ENCODE measurements around the gene KCNA10.

KCNA10 gene

GRCh38 chr1:110484801-110485200 is 34.2 kb downstream of the KCNA10 start:
- Histone ChIP-seq H3K9ac (ENCODE audit: insufficient read length, low read depth) (no peak overlapping the region), H3K9me3 (ENCODE audit: insufficient read depth, low read length) (no peaks in the 10 kb centered on the region), H3K27me3 (ENCODE audit: insufficient read depth, insufficient read length) (no peaks in the 10 kb centered on the region), H3K4me3 (ENCODE audit: insufficient read length, low read depth) (no peak overlapping the region), H3K36me3 (ENCODE audit: insufficient read depth, insufficient read length, low read length) (no peaks in the 10 kb centered on the region), H3K4me1 (ENCODE audit: insufficient read depth, insufficient read length) (peaks cover 7% of the 10 kb centered on the region)
- TF ChIP-seq YY1 (IDR thresholded peaks at IDR 0.05; ENCODE audit: insufficient read depth, insufficient read length) (no peak), ZNF274 (IDR thresholded peaks at IDR 0.05; ENCODE audit: low read depth, low read length) (no peak), SUZ12 (IDR thresholded peaks at IDR 0.05; ENCODE audit: extremely low read depth, insufficient read depth, insufficient read length) (no peak)
- no peak for DNase-seq (ENCODE audit: low read depth, low spot score)

GRCh38 chr1:110483308-110483685 is 35.7 kb downstream of the KCNA10 start:
- Histone ChIP-seq H3K36me3 (ENCODE audit: insufficient read depth, insufficient read length, low read length) (no peaks in the 10 kb centered on the region), H3K27me3 (ENCODE audit: insufficient read depth, insufficient read length) (no peaks in the 10 kb centered on the region)
- no peak for DNase-seq (ENCODE audit: low read depth, low spot score)

GRCh38 chr1:110482662-110483307 is 36.2 kb downstream of the KCNA10 start:
- Histone ChIP-seq H3K27me3 (ENCODE audit: insufficient read depth, insufficient read length) (no peaks in the 10 kb centered on the region), H3K4me1 (ENCODE audit: insufficient read depth, insufficient read length) (peaks cover 9% of the 10 kb centered on the region), H3K9me3 (ENCODE audit: insufficient read depth, low read length) (no peaks in the 10 kb centered on the region), H3K9ac (ENCODE audit: insufficient read length, low read depth) (no peak overlapping the region), H3K36me3 (ENCODE audit: insufficient read depth, insufficient read length, low read length) (no peaks in the 10 kb centered on the region), H3K4me3 (ENCODE audit: insufficient read length, low read depth) (no peak overlapping the region)
- TF ChIP-seq ZNF274 (IDR thresholded peaks at IDR 0.05; ENCODE audit: low read depth, low read length) (no peak), YY1 (IDR thresholded peaks at IDR 0.05; ENCODE audit: insufficient read depth, insufficient read length) (no peak), SUZ12 (IDR thresholded peaks at IDR 0.05; ENCODE audit: extremely low read depth, insufficient read depth, insufficient read length) (no peak)
- no peak for DNase-seq (ENCODE audit: low read depth, low spot score)

More at GRCh38 chr1:110483308-110483685, 35.7 kb downstream of the KCNA10 start:
- H3K9me3 ChIP-seq (ENCODE audit: insufficient read depth, low read length): no peaks in the 10 kb centered on the region
- TF ChIP-seq YY1 (IDR thresholded peaks at IDR 0.05; ENCODE audit: insufficient read depth, insufficient read length): no peak
- TF ChIP-seq ZNF274 (IDR thresholded peaks at IDR 0.05; ENCODE audit: low read depth, low read length): no peak
- no peak for TF ChIP-seq SUZ12 (IDR thresholded peaks at IDR 0.05; ENCODE audit: extremely low read depth, insufficient read depth, insufficient read length)
- peaks cover 9% of the 10 kb centered on the region for H3K4me1 ChIP-seq (ENCODE audit: insufficient read depth, insufficient read length)
- no peak overlapping the region for H3K4me3 ChIP-seq (ENCODE audit: insufficient read length, low read depth)
- no peak overlapping the region for H3K9ac ChIP-seq (ENCODE audit: insufficient read length, low read depth)

DNA sequence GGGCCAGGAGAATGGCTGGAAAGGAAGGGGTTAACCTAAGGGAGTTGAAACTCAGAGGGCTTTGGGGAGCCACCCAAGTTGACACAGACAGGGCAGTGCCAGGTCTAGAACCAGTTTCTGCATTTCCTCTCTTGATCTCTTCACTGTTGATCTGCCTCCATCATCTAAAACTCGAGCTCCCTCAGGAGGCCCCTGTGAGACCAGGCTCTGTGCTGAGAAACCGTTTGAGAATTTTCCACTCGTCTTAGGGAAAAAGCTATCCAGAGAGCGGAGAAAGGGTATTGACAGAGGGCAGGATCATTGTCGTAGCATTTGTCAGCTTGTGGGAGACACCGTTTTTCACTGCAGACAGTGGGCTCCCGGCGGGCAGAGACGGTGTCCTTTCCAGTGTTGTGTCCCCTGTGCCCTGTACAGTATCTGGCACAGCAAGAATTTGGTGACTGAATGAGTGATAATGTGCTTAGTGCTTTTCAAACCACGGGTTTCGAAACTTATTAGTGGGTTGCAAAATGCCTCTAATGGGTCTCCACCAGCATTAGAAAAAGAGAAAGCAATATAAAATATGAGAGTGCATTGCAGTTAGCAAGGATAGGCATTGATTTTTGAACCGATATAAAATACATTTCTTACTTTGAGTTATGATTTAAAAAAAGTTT is 36.9 kb downstream of the KCNA10 start:
- DNase-seq (ENCODE audit: low read depth, low spot score): no peak
- Histone ChIP-seq H3K4me3 (ENCODE audit: insufficient read length, low read depth) (no peak overlapping the region), H3K36me3 (ENCODE audit: insufficient read depth, insufficient read length, low read length) (no peaks in the 10 kb centered on the region), H3K9me3 (ENCODE audit: insufficient read depth, low read length) (no peaks in the 10 kb centered on the region), H3K4me1 (ENCODE audit: insufficient read depth, insufficient read length) (peaks cover 13% of the 10 kb centered on the region), H3K9ac (ENCODE audit: insufficient read length, low read depth) (no peak overlapping the region), H3K27me3 (ENCODE audit: insufficient read depth, insufficient read length) (no peaks in the 10 kb centered on the region)
- no peak for TF ChIP-seq ZNF274 (IDR thresholded peaks at IDR 0.05; ENCODE audit: low read depth, low read length)
- TF ChIP-seq YY1 (IDR thresholded peaks at IDR 0.05; ENCODE audit: insufficient read depth, insufficient read length): no peak
- TF ChIP-seq SUZ12 (IDR thresholded peaks at IDR 0.05; ENCODE audit: extremely low read depth, insufficient read depth, insufficient read length): no peak

GRCh38 chr1:110480356-110481096 is 38.4 kb downstream of the KCNA10 start:
- DNase-seq (ENCODE audit: low read depth, low spot score): no peak
- H3K27me3 ChIP-seq (ENCODE audit: insufficient read depth, insufficient read length): no peaks in the 10 kb centered on the region
- H3K4me1 ChIP-seq (ENCODE audit: insufficient read depth, insufficient read length): peaks cover 13% of the 10 kb centered on the region
- H3K9ac ChIP-seq (ENCODE audit: insufficient read length, low read depth): no peak overlapping the region
- no peaks in the 10 kb centered on the region for H3K9me3 ChIP-seq (ENCODE audit: insufficient read depth, low read length)
- H3K36me3 ChIP-seq (ENCODE audit: insufficient read depth, insufficient read length, low read length): no peaks in the 10 kb centered on the region
- H3K4me3 ChIP-seq (ENCODE audit: insufficient read length, low read depth): no peak overlapping the region
- TF ChIP-seq ZNF274 (IDR thresholded peaks at IDR 0.05; ENCODE audit: low read depth, low read length): no peak
- TF ChIP-seq YY1 (IDR thresholded peaks at IDR 0.05; ENCODE audit: insufficient read depth, insufficient read length): no peak
- TF ChIP-seq SUZ12 (IDR thresholded peaks at IDR 0.05; ENCODE audit: extremely low read depth, insufficient read depth, insufficient read length): no peak

- no peak overlapping the region for H3K4me3 ChIP-seq (ENCODE audit: insufficient read length, low read depth)
- peaks cover 13% of the 10 kb centered on the region for H3K4me1 ChIP-seq (ENCODE audit: insufficient read depth, insufficient read length)
- H3K27me3 ChIP-seq (ENCODE audit: insufficient read depth, insufficient read length): no peaks in the 10 kb centered on the region
- no peak overlapping the region for H3K9ac ChIP-seq (ENCODE audit: insufficient read length, low read depth)
- no peak for DNase-seq (ENCODE audit: low read depth, low spot score)
- no peaks in the 10 kb centered on the region for H3K9me3 ChIP-seq (ENCODE audit: insufficient read depth, low read length)
- no peaks in the 10 kb centered on the region for H3K36me3 ChIP-seq (ENCODE audit: insufficient read depth, insufficient read length, low read length)
- TF ChIP-seq SUZ12 (IDR thresholded peaks at IDR 0.05; ENCODE audit: extremely low read depth, insufficient read depth, insufficient read length): no peak
Measured at GRCh38 chr1:110478886-110479285, 40.1 kb downstream of the KCNA10 start.

GRCh38 chr1:110477967-110478640 is 40.9 kb downstream of the KCNA10 start:
- no peak for DNase-seq (ENCODE audit: low read depth, low spot score)
- no peaks in the 10 kb centered on the region for H3K9me3 ChIP-seq (ENCODE audit: insufficient read depth, low read length)
- peaks cover 12% of the 10 kb centered on the region for H3K4me1 ChIP-seq (ENCODE audit: insufficient read depth, insufficient read length)
- no peaks in the 10 kb centered on the region for H3K27me3 ChIP-seq (ENCODE audit: insufficient read depth, insufficient read length)
- no peak overlapping the region for H3K9ac ChIP-seq (ENCODE audit: insufficient read length, low read depth)
- TF ChIP-seq ZNF274 (IDR thresholded peaks at IDR 0.05; ENCODE audit: low read depth, low read length): no peak
- no peak overlapping the region for H3K4me3 ChIP-seq (ENCODE audit: insufficient read length, low read depth)
- H3K36me3 ChIP-seq (ENCODE audit: insufficient read depth, insufficient read length, low read length): no peaks in the 10 kb centered on the region
